Measurements from ENCODE around the gene KEAP1.

GRCh38 chr19:10552510-10553053 is 49.4 kb upstream of the KEAP1 start:
- TF ChIP-seq EZH2phosphoT487 (IDR thresholded peaks at IDR 0.05; ENCODE audit: borderline replicate concordance, low read depth, low read length) (no peak), CTCF (conservative IDR thresholded peaks at IDR 0.05; ENCODE audit: low read length) (no peak)
